HEK293 (cell line): ENCODE measurements around the gene TMEM45A.

Experiments used
- CTCF ChIP-seq: fragments of 450-650 bp; formaldehyde crosslinking; IDR thresholded peaks from 2 replicates; pipeline ENCODE4 v1.5.1; 2016; ENCODE audit warnings: missing biosample characterization, missing genetic modification characterization
- RBAK ChIP-seq: fragments of 450-650 bp; formaldehyde crosslinking; IDR thresholded peaks from 2 replicates; pipeline ENCODE4 v1.5.1; 2016; ENCODE audit warnings: missing biosample characterization, missing genetic modification characterization
- REPIN1 ChIP-seq: fragments of 450-650 bp; formaldehyde crosslinking; IDR thresholded peaks from 2 replicates; pipeline ENCODE4 v1.5.1; 2017; ENCODE audit warnings: missing biosample characterization, missing genetic modification characterization, low read depth
- YY1 ChIP-seq: fragments of 450-650 bp; formaldehyde crosslinking; IDR thresholded peaks from 2 replicates; pipeline ENCODE4 v1.5.1; 2018; ENCODE audit warnings: missing biosample characterization, missing genetic modification characterization
- ZNF248 ChIP-seq: fragments of 450-650 bp; formaldehyde crosslinking; IDR thresholded peaks from 2 replicates; pipeline ENCODE4 v1.5.1; 2017; ENCODE audit warnings: missing biosample characterization, missing genetic modification characterization
- ZNF529 ChIP-seq: fragments of 450-650 bp; formaldehyde crosslinking; IDR thresholded peaks from 2 replicates; pipeline ENCODE4 v1.5.1; 2017; ENCODE audit warnings: missing genetic modification characterization, missing biosample characterization; ENCODE audit not compliant: insufficient replicate concordance
- ZNF629 ChIP-seq: fragments of 450-650 bp; formaldehyde crosslinking; IDR thresholded peaks from 2 replicates; pipeline ENCODE4 v1.5.1; 2017; ENCODE audit warnings: missing biosample characterization, missing genetic modification characterization

- TF ChIP-seq REPIN1 (tag by site-specific recombination): no peak
- no peak for TF ChIP-seq YY1 (tag by site-specific recombination)
- no peak for TF ChIP-seq CTCF
- TF ChIP-seq ZNF629 (tag by site-specific recombination): no peak
- no peak for TF ChIP-seq RBAK (tag by site-specific recombination)
- no peak for TF ChIP-seq ZNF248 (tag by site-specific recombination)
- no peak for TF ChIP-seq ZNF529 (tag by site-specific recombination)
Observed at GRCh38 chr3:100578646-100579045, 86.2 kb downstream of the TMEM45A start.
